Chondrocyte (in vitro differentiated cells): ENCODE measurements around the gene CAMKV. TPM values are rescaled to one million over a fixed set of nuclear protein-coding genes. Genes with fewer than 3 reads are reported as not detected.
"Not testable (repeated sequence)": the region's sequence is repeated elsewhere in the genome, so short reads cannot be mapped to it uniquely, and the experiment has no call there.

ENCODE experiments used
- DNase-seq: peaks from one replicate; pipeline ENCODE4 v3.0.0; 2021; ENCODE audit warnings: mixed read lengths, low spot score
- H3K27ac Mint-ChIP-seq: one replicate; pipeline ENCODE4 v1.8.0; 2021; ENCODE audit warnings: mild to moderate bottlenecking, moderate library complexity, mixed read lengths; ENCODE audit not compliant: unreplicated experiment
- H3K27me3 Mint-ChIP-seq: 2 replicates; pipeline ENCODE4 v1.8.0; 2021; ENCODE audit warnings: low read depth, mixed read lengths
- H3K36me3 Mint-ChIP-seq: 2 replicates; pipeline ENCODE4 v1.8.0; 2021; ENCODE audit warnings: low read depth, mixed read lengths
- H3K4me1 Mint-ChIP-seq: 2 replicates; pipeline ENCODE4 v1.8.0; 2021; ENCODE audit warnings: low read depth, mild to moderate bottlenecking, mixed read lengths
- H3K4me3 Mint-ChIP-seq: one replicate; pipeline ENCODE4 v1.8.0; 2021; ENCODE audit warnings: mild to moderate bottlenecking, moderate library complexity, mixed read lengths; ENCODE audit not compliant: unreplicated experiment
- H3K9me3 Mint-ChIP-seq: 2 replicates; pipeline ENCODE4 v1.8.0; 2021; ENCODE audit warnings: low read depth, mixed read lengths
- total RNA-seq: library from RNA; stranded (reverse); gene quantifications from 3 replicates; pipeline ENCODE4 v1.2.1, GENCODE V29; 2021
- TF ChIP-seq, protein P1 (sequence below): fragments of 200-600 bp; sonication (generic); IDR thresholded peaks from 2 replicates; pipeline ENCODE4 v1.5.0; 2021; ENCODE audit warnings: antibody characterized with exemption, mild to moderate bottlenecking, moderate library complexity

CAMKV gene
- total RNA-seq, 1 donor from 2014 or later, result not detected

DNA sequence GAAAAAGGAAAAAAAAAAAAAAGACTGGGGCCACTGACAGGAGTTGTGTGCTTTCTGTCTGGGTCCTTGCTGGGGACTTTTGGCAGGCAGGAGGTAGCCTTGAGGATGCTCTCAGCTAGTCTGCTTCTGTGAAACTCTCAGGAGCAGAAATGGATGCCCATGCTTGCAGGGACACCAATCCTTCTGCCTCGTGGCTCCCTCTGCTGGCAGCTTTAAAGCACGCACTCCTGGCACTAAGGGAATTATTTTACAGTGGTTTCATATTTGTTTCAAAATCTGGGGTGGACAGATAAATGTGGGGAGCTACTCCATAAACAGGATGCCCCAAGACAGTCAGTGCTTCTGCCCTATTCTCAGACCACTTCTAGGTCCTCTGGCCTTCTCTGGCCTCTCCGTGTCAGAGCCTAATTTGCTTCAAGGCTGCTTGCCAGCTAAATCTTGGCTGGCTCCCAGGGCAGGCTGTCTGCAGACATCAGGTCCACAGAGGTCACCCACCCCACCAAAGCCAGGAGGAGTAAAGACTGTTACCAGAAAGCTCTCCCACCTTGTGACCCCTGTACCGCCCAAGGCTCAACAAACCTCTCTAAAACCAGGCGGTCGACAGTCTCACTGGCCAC is 30.4 kb downstream of the CAMKV start:
- peak overlapping the region; percentile 42 for H3K27ac Mint-ChIP-seq
- H3K27me3 Mint-ChIP-seq, result no peaks in the 10 kb centered on the region
- no peaks in the 10 kb centered on the region for H3K36me3 Mint-ChIP-seq
- H3K4me3 Mint-ChIP-seq, result no peak overlapping the region
- no peak for DNase-seq
- H3K4me1 Mint-ChIP-seq, result peaks cover 13% of the 10 kb centered on the region
- TF ChIP-seq, protein P1, sequence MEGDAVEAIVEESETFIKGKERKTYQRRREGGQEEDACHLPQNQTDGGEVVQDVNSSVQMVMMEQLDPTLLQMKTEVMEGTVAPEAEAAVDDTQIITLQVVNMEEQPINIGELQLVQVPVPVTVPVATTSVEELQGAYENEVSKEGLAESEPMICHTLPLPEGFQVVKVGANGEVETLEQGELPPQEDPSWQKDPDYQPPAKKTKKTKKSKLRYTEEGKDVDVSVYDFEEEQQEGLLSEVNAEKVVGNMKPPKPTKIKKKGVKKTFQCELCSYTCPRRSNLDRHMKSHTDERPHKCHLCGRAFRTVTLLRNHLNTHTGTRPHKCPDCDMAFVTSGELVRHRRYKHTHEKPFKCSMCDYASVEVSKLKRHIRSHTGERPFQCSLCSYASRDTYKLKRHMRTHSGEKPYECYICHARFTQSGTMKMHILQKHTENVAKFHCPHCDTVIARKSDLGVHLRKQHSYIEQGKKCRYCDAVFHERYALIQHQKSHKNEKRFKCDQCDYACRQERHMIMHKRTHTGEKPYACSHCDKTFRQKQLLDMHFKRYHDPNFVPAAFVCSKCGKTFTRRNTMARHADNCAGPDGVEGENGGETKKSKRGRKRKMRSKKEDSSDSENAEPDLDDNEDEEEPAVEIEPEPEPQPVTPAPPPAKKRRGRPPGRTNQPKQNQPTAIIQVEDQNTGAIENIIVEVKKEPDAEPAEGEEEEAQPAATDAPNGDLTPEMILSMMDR, result peak; percentile 94
- no peaks in the 10 kb centered on the region for H3K9me3 Mint-ChIP-seq

DNA sequence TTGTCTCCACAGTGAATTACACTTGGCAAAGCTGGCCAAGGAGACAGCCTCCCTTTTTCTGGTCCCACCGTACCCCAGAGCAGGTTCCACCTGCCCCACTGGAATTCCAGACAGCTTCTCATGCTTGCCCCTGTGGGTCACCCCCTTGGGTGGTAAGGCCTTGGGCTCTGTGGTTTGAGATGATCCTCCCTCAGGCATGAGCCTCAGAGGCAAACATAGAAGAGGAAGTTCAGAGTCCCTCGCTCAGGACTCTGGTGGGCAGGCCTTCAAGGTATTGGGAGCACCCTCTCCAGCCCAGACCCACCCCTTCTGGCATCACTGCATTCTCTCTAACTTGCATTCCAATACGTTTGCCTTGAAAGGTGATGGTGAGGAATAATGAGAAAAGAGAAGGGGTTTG is 38.4 kb downstream of the CAMKV start:
- TF ChIP-seq, protein P1, result no peak
- H3K4me3 Mint-ChIP-seq, result no peak overlapping the region
- no peaks in the 10 kb centered on the region for H3K4me1 Mint-ChIP-seq
- no peaks in the 10 kb centered on the region for H3K9me3 Mint-ChIP-seq
- no peak overlapping the region for H3K27ac Mint-ChIP-seq
- no peak for DNase-seq
- no peaks in the 10 kb centered on the region for H3K27me3 Mint-ChIP-seq
- peaks cover 1% of the 10 kb centered on the region for H3K36me3 Mint-ChIP-seq

- H3K9me3 Mint-ChIP-seq, result no peaks in the 10 kb centered on the region
- TF ChIP-seq, protein P1, result no peak
- no peak overlapping the region for H3K4me3 Mint-ChIP-seq
- H3K4me1 Mint-ChIP-seq, result no peaks in the 10 kb centered on the region
- DNase-seq, result no peak
- no peaks in the 10 kb centered on the region for H3K27me3 Mint-ChIP-seq
- H3K36me3 Mint-ChIP-seq, result peaks cover 1% of the 10 kb centered on the region
- no peak overlapping the region for H3K27ac Mint-ChIP-seq
These were observed 43.7 kb downstream of the CAMKV start for GRCh38 chr3:49826016-49826415.

DNA sequence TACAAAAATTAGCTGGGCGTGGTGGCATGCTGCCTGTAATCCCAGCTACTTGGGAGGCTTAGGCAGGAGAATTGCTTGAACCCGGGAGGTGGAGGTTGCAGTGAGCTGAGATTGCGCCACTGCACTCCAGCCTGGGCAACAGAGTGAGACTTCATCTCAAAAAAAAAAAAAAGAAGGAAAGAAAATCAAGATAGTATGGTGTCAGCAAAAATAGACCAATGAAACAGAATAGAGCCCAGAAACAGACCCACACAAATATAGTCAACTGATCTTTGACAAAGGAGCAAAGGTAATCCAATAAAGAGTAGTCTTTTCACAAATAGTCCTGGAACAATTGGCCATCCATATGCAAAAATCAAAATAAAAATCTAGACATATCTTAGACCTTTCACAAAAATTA is 46.6 kb downstream of the CAMKV start:
- not testable (repeated sequence) for H3K27ac Mint-ChIP-seq, H3K4me1 Mint-ChIP-seq, H3K27me3 Mint-ChIP-seq, H3K36me3 Mint-ChIP-seq, H3K4me3 Mint-ChIP-seq, DNase-seq, H3K9me3 Mint-ChIP-seq

DNA sequence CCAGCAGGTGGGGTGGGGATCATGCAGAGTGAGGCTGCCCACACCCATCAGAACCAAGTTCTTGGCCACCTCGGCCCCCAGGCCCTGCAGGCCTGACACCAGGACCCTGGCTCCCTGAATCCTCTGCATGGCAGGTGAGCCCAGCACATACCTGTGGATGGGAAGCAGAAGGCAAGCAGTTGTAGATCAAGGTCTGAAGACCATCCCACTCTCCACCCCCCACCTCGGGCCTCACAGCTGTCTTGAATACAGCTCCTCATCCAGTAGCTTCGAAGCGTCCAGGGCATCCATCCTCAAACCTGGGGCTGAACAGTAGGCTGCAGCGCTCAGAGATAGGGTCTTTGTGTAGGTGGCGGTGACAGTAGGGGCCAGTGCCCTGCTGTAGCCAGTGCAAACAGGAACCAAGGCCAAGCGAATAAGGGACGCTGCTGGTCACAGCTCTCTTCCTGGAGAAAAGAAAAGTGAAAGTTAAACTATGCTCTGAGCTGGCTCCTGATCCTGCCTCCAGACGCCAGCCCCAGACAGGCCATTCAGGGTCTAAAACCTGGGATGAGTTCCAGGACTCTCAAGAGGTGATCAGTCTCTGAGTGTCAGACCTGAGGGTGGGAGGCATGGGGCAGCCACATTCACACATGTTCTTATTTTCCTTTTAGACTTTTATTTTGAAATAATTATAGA is 56.1 kb downstream of the CAMKV start, which contains the start of gene UBA7:
Gene UBA7 (minus strand): TSS at position 457 of the 678 bp plus-strand sequence. CDS start 166 bp downstream, at position 291.
- TF ChIP-seq, protein P1, result no peak
- peak within 1 kb of the TSS; percentile 71 for H3K4me3 Mint-ChIP-seq
- H3K27me3 Mint-ChIP-seq, result no peaks in the 10 kb centered on the region
- H3K9me3 Mint-ChIP-seq, result no peaks in the 10 kb centered on the region
- peak within 1 kb of the TSS; percentile 95 for H3K27ac Mint-ChIP-seq
- peaks cover 3% of the 10 kb centered on the region for H3K36me3 Mint-ChIP-seq
- no peak for DNase-seq
- peaks cover 19% of the 10 kb centered on the region for H3K4me1 Mint-ChIP-seq
